Measurements from ENCODE around the gene ADAMTS6.

- TF ChIP-seq CTCF (IDR thresholded peaks at IDR 0.05) (no peak), EZH2 (IDR thresholded peaks at IDR 0.05; ENCODE audit: borderline replicate concordance, insufficient read depth, low read depth, low read length, poor library complexity, severe bottlenecking) (no peak)
Measured at GRCh38 chr5:65203746-65204145, 278.0 kb downstream of the ADAMTS6 start.
